IPS-20b (cell line): ENCODE results near the gene ANO6.

Experiments
- H3K27ac ChIP-seq: one replicate; pipeline ENCODE4 v1.5.1; 2013; ENCODE audit warnings: low read length
- H3K27me3 ChIP-seq: 2 replicates; pipeline ENCODE4 v1.6.1; 2013; ENCODE audit warnings: mild to moderate bottlenecking, low read length, inconsistent platforms; ENCODE audit not compliant: insufficient read depth
- H3K36me3 ChIP-seq: 2 replicates; pipeline ENCODE4 v1.6.1; 2013; ENCODE audit warnings: low read depth, mild to moderate bottlenecking, inconsistent platforms, low read length, moderate library complexity; ENCODE audit not compliant: insufficient read depth
- H3K4me1 ChIP-seq: 2 replicates; pipeline ENCODE4 v1.6.1; 2013; ENCODE audit warnings: mild to moderate bottlenecking, control low read depth, inconsistent platforms, low read length, moderate library complexity; ENCODE audit not compliant: insufficient read depth
- H3K4me3 ChIP-seq: 2 replicates; pipeline ENCODE4 v1.5.1; 2013; ENCODE audit warnings: mild to moderate bottlenecking, low read length, inconsistent platforms
- H3K9ac ChIP-seq: 2 replicates; pipeline ENCODE4 v1.6.1; 2013; ENCODE audit warnings: low read depth, mild to moderate bottlenecking, inconsistent platforms, low read length, moderate library complexity
- H3K9me3 ChIP-seq: 2 replicates; pipeline ENCODE4 v1.6.1; 2013; ENCODE audit warnings: mild to moderate bottlenecking, low read depth, low read length, inconsistent platforms; ENCODE audit not compliant: insufficient read depth

Gene ANO6

DNA sequence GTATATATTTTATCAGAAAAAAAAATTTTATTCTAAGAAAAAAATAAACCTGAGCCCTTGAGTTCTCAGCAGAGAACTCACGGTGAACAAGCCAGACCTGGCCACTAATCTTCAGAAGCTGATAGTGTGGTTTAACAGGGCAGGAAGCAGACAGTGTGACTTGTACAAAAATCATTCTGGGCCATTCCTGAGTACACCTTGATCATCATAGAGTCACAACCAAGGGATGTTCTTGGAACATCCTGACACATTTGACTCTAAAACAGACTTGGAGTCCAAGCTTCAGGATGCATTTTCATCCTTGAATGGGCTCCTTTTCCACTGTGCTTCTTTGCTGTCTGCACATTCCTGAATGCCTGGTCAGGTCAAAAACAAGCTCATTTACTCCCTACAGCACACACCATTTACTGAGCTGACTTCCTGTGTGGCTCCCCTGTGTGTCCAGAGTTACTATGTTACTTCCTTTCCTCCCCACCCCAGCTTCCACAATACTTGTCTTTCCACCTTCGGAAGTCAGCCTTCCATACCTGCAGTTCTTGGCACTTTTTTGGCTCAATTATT lies 112.0 kb downstream of the ANO6 start:
- Histone ChIP-seq H3K9me3 (no peaks in the 10 kb centered on the region), H3K4me3 (no peak overlapping the region), H3K27me3 (no peaks in the 10 kb centered on the region), H3K4me1 (peaks cover 4% of the 10 kb centered on the region; the same call in 1 of the 2 replicates), H3K36me3 (peaks cover 7% of the 10 kb centered on the region; the same call in 1 of the 2 replicates), H3K9ac (no peak overlapping the region), H3K27ac (no peak overlapping the region)

DNA sequence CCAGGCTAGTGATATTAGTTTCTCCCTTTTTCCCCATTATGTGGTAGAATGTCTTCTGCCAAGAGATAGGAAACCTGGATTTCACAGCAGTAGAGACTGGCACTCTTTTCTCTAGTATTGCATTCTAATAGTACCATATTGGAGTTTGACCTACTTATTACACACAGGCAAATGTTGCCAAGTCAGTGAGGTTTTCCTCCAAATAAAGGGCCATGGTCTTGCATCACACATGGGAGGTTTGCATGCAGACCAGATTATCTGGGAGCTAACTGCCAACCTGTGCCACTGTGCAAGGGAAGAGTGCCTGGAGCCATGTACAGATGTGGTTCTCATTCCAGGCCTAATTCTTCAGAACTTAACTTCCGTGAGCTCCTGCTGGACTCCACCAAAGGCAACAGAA lies 113.3 kb downstream of the ANO6 start:
- Histone ChIP-seq H3K36me3 (peaks cover 7% of the 10 kb centered on the region; the same call in 1 of the 2 replicates), H3K9me3 (no peaks in the 10 kb centered on the region), H3K4me1 (peaks cover 4% of the 10 kb centered on the region; the same call in 1 of the 2 replicates), H3K27ac (no peak overlapping the region), H3K27me3 (no peaks in the 10 kb centered on the region), H3K4me3 (no peak overlapping the region), H3K9ac (no peak overlapping the region)

DNA sequence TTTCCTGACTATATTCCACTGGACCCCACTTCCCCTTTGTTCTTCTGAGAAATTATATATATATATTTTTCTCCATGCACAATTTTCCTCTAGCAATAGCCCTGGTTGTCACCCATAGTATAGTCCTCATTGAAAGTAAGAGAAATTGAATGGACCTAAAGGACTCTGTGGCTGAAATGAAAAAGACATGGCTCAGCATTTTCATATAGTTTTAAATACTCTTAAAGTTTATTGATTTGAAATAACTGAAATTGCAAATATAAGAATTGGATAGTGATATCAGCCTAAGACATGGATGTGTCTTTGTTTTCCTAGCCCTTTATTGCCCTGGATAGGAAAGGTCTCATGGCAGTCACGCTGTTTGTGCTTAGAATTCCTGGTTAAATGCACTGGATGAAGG lies 113.8 kb downstream of the ANO6 start:
- Histone ChIP-seq H3K27ac (no peak overlapping the region), H3K27me3 (no peaks in the 10 kb centered on the region), H3K4me1 (peaks cover 4% of the 10 kb centered on the region; the same call in 1 of the 2 replicates), H3K4me3 (no peak overlapping the region), H3K9ac (no peak overlapping the region), H3K36me3 (peaks cover 7% of the 10 kb centered on the region; the same call in 1 of the 2 replicates), H3K9me3 (no peaks in the 10 kb centered on the region)

DNA sequence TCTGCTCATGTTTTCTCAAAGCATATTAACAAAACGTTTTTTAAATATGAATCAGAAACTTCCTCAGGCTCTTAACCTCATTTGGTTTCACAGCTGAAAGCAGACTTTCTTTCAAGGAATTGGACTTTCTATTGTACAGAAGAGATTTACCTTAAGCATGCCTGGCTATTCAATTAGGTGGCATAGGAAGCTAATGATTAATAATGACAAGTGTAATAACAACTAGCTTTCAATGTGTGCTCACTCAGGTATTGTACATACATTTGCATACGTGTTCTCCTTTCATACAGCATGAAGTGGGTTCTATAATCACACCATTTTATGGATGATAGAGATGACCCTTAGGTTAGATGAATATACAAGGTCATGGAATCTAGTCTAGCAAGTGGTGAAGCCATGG lies 115.7 kb downstream of the ANO6 start:
- Histone ChIP-seq H3K27ac (no peak overlapping the region), H3K4me3 (no peak overlapping the region), H3K9me3 (no peaks in the 10 kb centered on the region), H3K27me3 (no peaks in the 10 kb centered on the region), H3K4me1 (peaks cover 4% of the 10 kb centered on the region; the same call in 1 of the 2 replicates), H3K9ac (no peak overlapping the region), H3K36me3 (peaks cover 7% of the 10 kb centered on the region; the same call in 1 of the 2 replicates)

DNA sequence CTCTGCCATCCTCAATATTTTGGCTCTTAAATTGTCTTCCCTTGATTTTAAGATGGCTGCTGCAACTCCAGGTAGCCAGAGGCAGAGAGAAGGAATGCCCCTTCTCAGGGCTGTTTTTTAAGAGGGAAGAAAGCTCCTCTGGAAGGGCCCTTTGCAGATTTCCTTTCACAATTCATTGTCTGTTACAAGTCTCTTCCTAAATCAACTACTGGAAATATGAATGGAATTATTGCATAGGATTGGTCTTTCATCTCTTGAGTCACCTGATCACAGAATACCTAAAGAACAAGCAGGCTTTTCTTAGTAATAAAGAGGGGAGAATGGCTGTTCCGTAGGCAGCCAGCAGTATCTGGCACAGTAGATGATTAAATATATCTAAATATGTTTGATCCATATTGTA lies 118.5 kb downstream of the ANO6 start:
- Histone ChIP-seq H3K27ac (no peak overlapping the region), H3K4me1 (peaks cover 8% of the 10 kb centered on the region; the same call in 1 of the 2 replicates)

DNA sequence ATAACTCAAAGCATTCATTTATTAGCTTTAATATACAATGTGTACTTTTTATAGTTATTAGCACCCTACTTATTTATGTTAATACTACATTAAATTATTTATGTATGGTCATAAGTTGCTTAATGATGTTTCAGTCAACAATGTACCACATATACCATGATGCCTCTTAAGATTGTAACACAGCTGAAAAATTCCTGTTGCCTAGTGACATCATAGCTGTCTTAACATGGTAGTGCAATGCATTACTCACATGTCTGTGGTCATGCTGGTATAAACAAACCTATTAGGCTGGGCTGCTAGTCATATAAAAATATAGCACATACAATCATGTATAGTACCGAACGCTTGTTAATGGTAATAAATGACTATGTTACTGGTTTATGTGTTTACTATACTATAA lies 120.4 kb downstream of the ANO6 start:
- Histone ChIP-seq H3K4me3 (no peak overlapping the region), H3K4me1 (peaks cover 8% of the 10 kb centered on the region; the same call in 1 of the 2 replicates), H3K9ac (no peak overlapping the region), H3K27ac (no peak overlapping the region), H3K27me3 (no peaks in the 10 kb centered on the region), H3K9me3 (no peaks in the 10 kb centered on the region), H3K36me3 (peaks cover 7% of the 10 kb centered on the region; the same call in 1 of the 2 replicates)

More for the DNA sequence above, 118.5 kb downstream of the ANO6 start:
- Histone ChIP-seq H3K36me3 (peaks cover 7% of the 10 kb centered on the region; the same call in 1 of the 2 replicates), H3K27me3 (no peaks in the 10 kb centered on the region), H3K9me3 (no peaks in the 10 kb centered on the region), H3K9ac (no peak overlapping the region), H3K4me3 (no peak overlapping the region)

DNA sequence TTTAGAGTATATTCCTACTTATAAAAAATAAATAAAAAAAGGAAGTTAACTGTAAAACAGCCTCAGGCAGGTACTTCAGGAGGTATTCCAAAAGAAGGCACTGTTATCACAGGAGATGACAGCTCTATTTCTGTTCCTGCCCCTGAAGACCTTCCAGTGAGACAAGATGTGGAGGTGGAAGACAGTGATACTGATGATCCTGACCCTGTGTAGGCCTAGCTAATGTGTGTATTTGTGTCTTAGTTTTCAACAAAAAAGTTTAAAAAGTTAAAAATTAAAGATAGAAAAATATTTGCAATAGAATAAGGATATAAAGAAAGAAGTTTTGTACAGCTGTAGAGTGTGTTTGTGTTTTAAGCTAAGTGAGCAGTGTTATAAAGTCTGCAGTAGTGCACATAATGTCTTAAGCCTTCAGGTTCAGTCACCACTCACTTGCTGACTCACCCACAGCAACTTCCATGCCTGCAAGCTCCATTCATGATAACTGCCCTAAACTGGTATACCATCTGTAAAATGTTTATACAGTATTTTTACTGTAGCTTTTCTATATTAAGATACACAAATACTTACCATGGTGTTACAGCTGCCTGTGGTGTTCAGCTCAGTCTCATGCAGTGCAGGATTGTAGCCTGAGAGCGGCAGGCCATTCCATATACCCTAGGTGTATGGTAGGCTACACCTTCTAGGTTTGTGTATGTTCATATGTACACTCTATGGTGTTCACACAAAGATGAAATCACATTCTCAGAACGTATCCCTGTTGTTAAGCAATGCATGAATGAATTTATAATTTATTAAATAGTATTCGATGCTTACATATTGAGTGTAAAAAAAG lies 121.1 kb downstream of the ANO6 start:
- Histone ChIP-seq H3K27ac (no peak overlapping the region), H3K9ac (no peak overlapping the region), H3K9me3 (no peaks in the 10 kb centered on the region), H3K27me3 (no peaks in the 10 kb centered on the region), H3K4me3 (no peak overlapping the region), H3K36me3 (peaks cover 4% of the 10 kb centered on the region; the same call in 1 of the 2 replicates), H3K4me1 (peaks cover 8% of the 10 kb centered on the region; the same call in 1 of the 2 replicates)

DNA sequence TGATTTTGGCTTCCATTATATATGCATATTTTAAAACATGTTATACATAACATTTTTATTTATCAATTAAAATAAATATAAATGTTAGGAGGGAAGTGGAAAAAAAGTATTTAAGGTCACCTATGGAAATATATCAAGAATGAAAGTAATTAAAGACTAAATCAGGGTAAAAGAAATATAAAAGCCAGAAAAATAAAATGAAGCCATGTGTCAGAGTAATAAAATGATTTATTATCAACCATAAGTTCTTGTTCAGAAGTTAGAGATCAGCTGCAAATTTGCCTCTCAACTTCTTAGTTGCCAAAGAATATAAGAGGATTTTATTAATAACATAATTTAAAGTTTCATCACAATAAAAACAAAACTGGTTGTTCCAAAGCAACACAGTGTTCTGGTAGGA lies 121.9 kb downstream of the ANO6 start:
- H3K9ac ChIP-seq: no peak overlapping the region
- peaks cover 8% of the 10 kb centered on the region for H3K4me1 ChIP-seq
- no peaks in the 10 kb centered on the region for H3K36me3 ChIP-seq
- H3K27ac ChIP-seq: no peak overlapping the region
- H3K27me3 ChIP-seq: no peaks in the 10 kb centered on the region
- H3K9me3 ChIP-seq: no peaks in the 10 kb centered on the region
- H3K4me3 ChIP-seq: no peak overlapping the region

DNA sequence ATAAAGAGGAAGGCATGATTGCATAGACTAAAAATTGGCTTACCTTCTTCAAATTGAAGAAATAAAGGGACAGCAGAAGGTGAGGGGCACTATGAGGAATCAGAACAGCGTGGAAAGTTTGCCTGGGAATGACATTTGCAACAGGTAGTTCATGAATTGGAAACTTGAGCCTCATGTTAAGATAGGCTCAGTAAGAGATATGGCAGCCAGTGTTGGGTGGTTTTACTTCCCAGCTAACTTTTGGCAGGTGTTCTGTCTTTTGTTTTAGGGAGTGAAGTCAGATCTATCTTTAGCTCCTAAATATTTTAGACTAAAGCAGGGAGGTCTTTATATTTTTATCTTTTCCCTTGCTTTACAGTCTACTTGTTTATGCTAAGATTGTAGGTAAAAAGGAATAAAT lies 122.4 kb downstream of the ANO6 start:
- no peaks in the 10 kb centered on the region for H3K27me3 ChIP-seq
- H3K36me3 ChIP-seq: no peaks in the 10 kb centered on the region
- no peak overlapping the region for H3K4me3 ChIP-seq
- no peak overlapping the region for H3K27ac ChIP-seq
- H3K4me1 ChIP-seq: peaks cover 8% of the 10 kb centered on the region
- H3K9ac ChIP-seq: no peak overlapping the region
- no peaks in the 10 kb centered on the region for H3K9me3 ChIP-seq

DNA sequence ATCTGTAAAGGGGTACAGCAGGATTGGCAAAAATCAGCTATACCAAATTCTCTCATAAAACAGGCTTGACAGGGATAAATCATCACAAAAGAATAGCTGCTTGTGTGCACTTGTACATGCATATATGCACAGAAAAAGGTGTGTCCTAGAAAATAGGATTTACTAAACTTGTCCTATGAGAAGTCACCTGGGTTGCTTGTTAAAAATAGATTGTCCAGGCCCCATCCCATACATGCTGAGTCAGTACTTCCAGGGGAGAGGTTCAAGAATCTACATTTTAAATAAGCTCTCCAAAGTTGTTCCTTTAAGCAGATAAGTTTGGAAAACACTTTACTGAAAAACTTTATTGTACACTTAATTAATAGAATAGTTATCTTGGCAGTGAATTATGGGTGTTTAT lies 123.1 kb downstream of the ANO6 start:
- H3K9ac ChIP-seq: no peak overlapping the region
- H3K27me3 ChIP-seq: no peaks in the 10 kb centered on the region
- no peaks in the 10 kb centered on the region for H3K36me3 ChIP-seq
- no peak overlapping the region for H3K27ac ChIP-seq
- H3K4me1 ChIP-seq: peaks cover 8% of the 10 kb centered on the region
- H3K9me3 ChIP-seq: no peaks in the 10 kb centered on the region
- H3K4me3 ChIP-seq: no peak overlapping the region

DNA sequence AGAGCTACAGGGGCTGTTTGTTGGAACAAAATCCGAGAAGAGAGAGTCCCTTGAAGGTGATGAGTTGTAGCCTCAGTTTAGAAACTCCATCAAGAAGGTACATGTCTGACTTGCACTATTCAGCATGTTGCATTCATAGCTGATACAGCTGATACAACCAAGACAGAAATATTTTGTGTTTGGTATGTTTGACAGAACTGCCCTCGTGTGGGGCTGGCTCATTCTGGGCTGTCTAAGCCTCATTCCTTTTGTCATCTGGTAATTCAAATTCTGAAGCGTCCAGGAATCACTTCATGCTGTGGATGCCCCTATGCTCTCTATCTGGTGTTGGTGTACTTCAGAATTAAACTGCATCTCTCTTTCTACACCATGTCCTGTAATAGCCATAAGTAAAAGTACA lies 126.3 kb downstream of the ANO6 start:
- Histone ChIP-seq H3K9ac (no peak overlapping the region), H3K4me3 (no peak overlapping the region), H3K27me3 (no peaks in the 10 kb centered on the region), H3K9me3 (no peaks in the 10 kb centered on the region), H3K27ac (no peak overlapping the region), H3K36me3 (no peaks in the 10 kb centered on the region), H3K4me1 (peaks cover 8% of the 10 kb centered on the region)

DNA sequence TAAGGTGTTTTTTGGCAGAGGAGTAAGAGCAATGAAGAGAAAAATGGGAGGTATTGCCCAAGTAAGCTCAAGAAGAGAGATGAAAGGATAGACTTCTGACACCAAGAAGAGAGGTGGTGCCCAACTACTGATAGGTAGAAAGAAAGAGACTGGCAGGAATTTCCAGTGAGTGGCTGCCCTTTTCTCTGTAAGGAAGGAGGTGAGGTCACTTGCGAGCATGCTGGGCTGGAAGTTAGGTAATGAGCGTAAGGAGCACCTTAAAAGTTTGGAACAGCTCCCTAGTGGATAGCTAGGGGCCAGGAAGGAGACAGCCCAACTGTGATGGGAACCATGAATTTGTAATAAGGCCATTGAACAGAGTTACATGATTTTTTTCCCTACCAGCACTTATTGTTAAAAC lies 127.0 kb downstream of the ANO6 start:
- H3K4me1 ChIP-seq: peaks cover 8% of the 10 kb centered on the region
- peaks cover 4% of the 10 kb centered on the region for H3K36me3 ChIP-seq
- no peak overlapping the region for H3K9ac ChIP-seq
- H3K27ac ChIP-seq: no peak overlapping the region
- H3K9me3 ChIP-seq: no peaks in the 10 kb centered on the region
- no peaks in the 10 kb centered on the region for H3K27me3 ChIP-seq
- no peak overlapping the region for H3K4me3 ChIP-seq
